CD8-positive, alpha-beta memory T cell (primary cell): Measurements from ENCODE around the gene CALHM4. TPM values are rescaled to one million over a fixed set of nuclear protein-coding genes. Genes with fewer than 3 reads are reported as not detected.

Experiments used
- CTCF ChIA-PET: fragments of 350-600 bp; sonication (Branson Sonifier 250); formaldehyde crosslinking; loops from one replicate; lab custom pipeline; 2021; ENCODE audit warnings: antibody characterized with exemption; lab: Charles Lee
- POLR2A ChIA-PET: fragments of 350-600 bp; sonication (Branson Sonifier 250); formaldehyde crosslinking; loops from one replicate; lab custom pipeline; 2021; ENCODE audit warnings: antibody characterized with exemption; lab: Charles Lee
- DNase-seq, 5 donors: peaks; one replicate each; pipeline versions ENCODE4 v3.0.0 to v3.0.0-alpha.2; 2020 to 2022; ENCODE audit warnings: mixed read lengths in 1 of 5
- H3K27ac ChIP-seq: one replicate; pipeline ENCODE4 v1.7.0; 2013; ENCODE audit warnings: low read depth, mild to moderate bottlenecking, low read length, moderate library complexity
- H3K27me3 ChIP-seq: 2 replicates; pipeline ENCODE4 v1.7.0; 2013; ENCODE audit warnings: low read length, mild to moderate bottlenecking; ENCODE audit not compliant: insufficient read depth, poor library complexity, severe bottlenecking
- H3K36me3 ChIP-seq: 2 replicates; pipeline ENCODE4 v1.7.0; 2013; ENCODE audit warnings: mild to moderate bottlenecking, low read length, moderate library complexity; ENCODE audit not compliant: insufficient read depth
- H3K4me1 ChIP-seq: 2 replicates; pipeline ENCODE4 v1.7.0; 2013; ENCODE audit warnings: mild to moderate bottlenecking, low read length, moderate library complexity; ENCODE audit not compliant: insufficient read depth
- H3K4me3 ChIP-seq: 2 replicates; pipeline ENCODE4 v1.7.0; 2013; ENCODE audit warnings: mild to moderate bottlenecking, low read length
- H3K9me3 ChIP-seq: 2 replicates; pipeline ENCODE4 v1.7.0; 2013; ENCODE audit warnings: mild to moderate bottlenecking, low read length
- H3K27ac Mint-ChIP-seq, 8 donors: one replicate each; pipeline ENCODE4 v1.8.0; 2020 to 2021; ENCODE audit warnings: mixed read lengths in 8 of 8, mild to moderate bottlenecking in 6 of 8, inconsistent platforms in 3 of 8, moderate library complexity in 3 of 8
- H3K27me3 Mint-ChIP-seq, 2 donors: one replicate each; pipeline ENCODE4 v1.8.0; 2020 to 2021; ENCODE audit warnings: mixed read lengths in 2 of 2, mild to moderate bottlenecking in 1 of 2, moderate library complexity in 1 of 2
- H3K36me3 Mint-ChIP-seq, 3 donors: one replicate each; pipeline ENCODE4 v1.8.0; 2020 to 2021; ENCODE audit warnings: mixed read lengths in 3 of 3, inconsistent platforms in 1 of 3, mild to moderate bottlenecking in 1 of 3
- H3K4me1 Mint-ChIP-seq, 3 donors: one replicate each; pipeline ENCODE4 v1.8.0; 2020 to 2021; ENCODE audit warnings: mixed read lengths in 3 of 3, inconsistent platforms in 1 of 3, mild to moderate bottlenecking in 1 of 3
- H3K4me3 Mint-ChIP-seq, 7 donors: one replicate each; pipeline ENCODE4 v1.8.0; 2020 to 2021; ENCODE audit warnings: mixed read lengths in 7 of 7, mild to moderate bottlenecking in 6 of 7, moderate library complexity in 4 of 7, inconsistent platforms in 2 of 7
- H3K9me3 Mint-ChIP-seq, 5 donors: one replicate each; pipeline ENCODE4 v1.8.0; 2020 to 2022; ENCODE audit warnings: mixed read lengths in 5 of 5, mild to moderate bottlenecking in 3 of 5, moderate library complexity in 2 of 5, inconsistent platforms in 1 of 5
- polyA plus RNA-seq: library from polyadenylated mRNA; unstranded; fragments of 300-500 nt; fragmentation: Illumina TruSeq; gene quantifications from one replicate; pipeline ENCODE4 v1.2.3, GENCODE V29; 2021
- total RNA-seq, 2 experiments: library from RNA; stranded (reverse); gene quantifications; one replicate each; pipeline ENCODE4 v1.2.3, GENCODE V29; 2021

Gene CALHM4
- total and polyA plus RNA-seq, 3 experiments from 2014 or later: not detected

DNA sequence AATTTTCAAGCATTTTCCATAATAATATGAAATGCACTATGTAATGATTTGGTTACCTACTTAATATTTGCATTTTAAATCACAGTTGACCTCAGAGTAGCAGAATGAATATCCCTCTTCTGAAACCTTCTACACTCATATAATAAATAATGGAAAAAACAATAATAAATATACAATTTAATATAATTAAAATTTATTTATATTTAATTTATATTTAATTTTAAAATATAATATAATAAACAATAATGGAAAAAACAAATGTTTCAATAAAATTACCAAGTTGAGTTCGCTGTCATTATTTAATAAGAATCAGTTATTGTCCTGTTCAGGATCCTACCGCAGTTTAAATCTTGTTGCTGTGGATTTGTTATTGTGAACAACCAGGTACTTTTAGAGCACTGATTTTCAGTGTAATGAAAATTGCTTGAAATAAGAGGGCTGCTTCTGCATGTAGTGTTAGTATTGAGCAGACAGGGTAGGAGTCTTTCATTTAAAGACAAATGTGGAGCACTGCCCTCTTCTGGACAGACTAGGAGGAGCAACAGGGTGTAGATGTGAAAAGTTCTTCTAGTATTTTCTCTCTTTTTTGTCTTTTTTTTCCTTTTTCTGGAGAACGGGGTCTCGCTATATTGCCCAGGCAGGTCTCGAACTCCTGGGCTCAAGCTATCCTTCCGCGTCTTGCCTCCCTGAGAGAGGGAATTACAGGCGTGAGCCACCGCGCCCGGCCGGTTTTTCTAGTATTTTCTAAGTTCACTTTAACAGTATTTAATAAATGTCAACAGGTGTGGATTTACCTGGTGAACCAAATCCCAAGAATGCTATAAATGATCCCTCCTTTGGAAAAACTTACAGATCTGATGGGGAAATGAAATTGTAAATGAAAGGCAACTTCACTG, 21.6 kb upstream of the CALHM4 start:
- peaks cover 14 to 46% of the 10 kb centered on the region in 2 donors for H3K27me3 Mint-ChIP-seq
- Histone ChIP-seq H3K27ac (no peak overlapping the region), H3K27me3 (peaks cover 9% of the 10 kb centered on the region), H3K36me3 (no peaks in the 10 kb centered on the region), H3K9me3 (no peaks in the 10 kb centered on the region), H3K4me1 (no peaks in the 10 kb centered on the region), H3K4me3 (no peak overlapping the region)
- no peak overlapping the region for H3K27ac Mint-ChIP-seq
- CTCF ChIA-PET: interaction anchor here (0.9 to 4.4 kb wide), 7 partner anchors 10 to 263 kb away, joined by 3 to 45 read pairs (median 8); no protein-coding TSS in a partner anchor
- H3K9me3 Mint-ChIP-seq: no peaks in the 10 kb centered on the region
- POLR2A ChIA-PET: no interaction called here
- no peak overlapping the region for H3K4me3 Mint-ChIP-seq
- DNase-seq: peak; percentile 24 to 72 (median 56)
- H3K36me3 Mint-ChIP-seq: no peaks in the 10 kb centered on the region
- peaks cover 0 to 3% (median 0%) of the 10 kb centered on the region in 3 donors for H3K4me1 Mint-ChIP-seq

GRCh38 chr6:116533233-116533957, 20.2 kb upstream of the CALHM4 start:
- Histone ChIP-seq H3K27ac (no peak overlapping the region), H3K4me1 (no peaks in the 10 kb centered on the region), H3K4me3 (no peak overlapping the region), H3K36me3 (no peaks in the 10 kb centered on the region), H3K27me3 (peaks cover 9% of the 10 kb centered on the region), H3K9me3 (no peaks in the 10 kb centered on the region)
- no peak overlapping the region for H3K4me3 Mint-ChIP-seq
- H3K4me1 Mint-ChIP-seq: peaks cover 0 to 3% (median 0%) of the 10 kb centered on the region in 3 donors
- peak overlapping the region in 1 of 8 donors; percentile 49 for H3K27ac Mint-ChIP-seq
- CTCF ChIA-PET: interaction anchor here (0.9 to 4.4 kb wide), 11 partner anchors 8 to 264 kb away, joined by 3 to 45 read pairs (median 5); partner anchors contain the start of gene TSPYL1
- no peaks in the 10 kb centered on the region for H3K36me3 Mint-ChIP-seq
- POLR2A ChIA-PET: no interaction called here
- DNase-seq: no peak
- no peaks in the 10 kb centered on the region for H3K9me3 Mint-ChIP-seq
- H3K27me3 Mint-ChIP-seq: peaks cover 14 to 37% of the 10 kb centered on the region in 2 donors

DNA sequence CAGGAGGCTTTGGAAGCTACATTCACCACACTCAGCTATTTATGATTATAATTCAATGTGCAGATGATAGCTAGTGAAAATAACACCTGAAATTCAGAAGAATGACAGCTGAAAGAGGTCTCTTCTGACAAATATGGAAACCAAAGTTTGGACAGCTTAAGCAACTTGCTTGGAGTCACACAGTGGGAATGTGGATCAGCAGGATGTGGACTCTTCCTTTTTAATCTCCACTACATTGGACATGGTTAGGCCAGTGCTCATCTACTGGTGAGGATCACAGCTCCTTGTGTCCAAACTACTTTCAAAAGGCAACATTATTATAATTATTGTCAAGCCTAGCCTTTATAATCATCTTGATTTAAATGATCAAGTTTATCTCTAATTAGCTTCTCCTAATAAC, 18.4 kb upstream of the CALHM4 start:
- no peak for DNase-seq
- ChIA-PET CTCF (interaction anchor here (0.8 to 4.4 kb wide), 9 partner anchors 8 to 263 kb away, joined by 3 to 45 read pairs (median 3); partner anchors contain the start of gene TSPYL1), POLR2A (no interaction called here)
- Mint-ChIP-seq H3K27me3 (peaks cover 13 to 33% of the 10 kb centered on the region in 2 donors), H3K9me3 (no peaks in the 10 kb centered on the region), H3K4me3 (no peak overlapping the region), H3K36me3 (no peaks in the 10 kb centered on the region), H3K27ac (no peak overlapping the region), H3K4me1 (peaks cover 0 to 3% (median 0%) of the 10 kb centered on the region in 3 donors)
- peaks cover 11% of the 10 kb centered on the region for H3K27me3 ChIP-seq
- no peaks in the 10 kb centered on the region for H3K9me3 ChIP-seq
- H3K4me3 ChIP-seq: no peak overlapping the region
- H3K36me3 ChIP-seq: no peaks in the 10 kb centered on the region
- no peak overlapping the region for H3K27ac ChIP-seq
- no peaks in the 10 kb centered on the region for H3K4me1 ChIP-seq

GRCh38 chr6:116536216-116536621, 17.3 kb upstream of the CALHM4 start:
- Mint-ChIP-seq H3K36me3 (no peaks in the 10 kb centered on the region), H3K27me3 (peaks cover 11 to 37% of the 10 kb centered on the region in 2 donors), H3K4me1 (peaks cover 0 to 3% (median 0%) of the 10 kb centered on the region in 3 donors), H3K27ac (no peak overlapping the region), H3K4me3 (no peak overlapping the region), H3K9me3 (no peaks in the 10 kb centered on the region)
- Histone ChIP-seq H3K27me3 (peaks cover 11% of the 10 kb centered on the region), H3K9me3 (no peaks in the 10 kb centered on the region), H3K27ac (no peak overlapping the region), H3K4me3 (no peak overlapping the region), H3K4me1 (no peaks in the 10 kb centered on the region), H3K36me3 (no peaks in the 10 kb centered on the region)
- ChIA-PET CTCF (interaction anchor here (4.4 kb wide), 1 partner anchor 248 kb away, joined by 45 read pairs; no protein-coding TSS in a partner anchor), POLR2A (no interaction called here)
- DNase-seq: peak in 2 of 5 donors; percentile 40 to 47

DNA sequence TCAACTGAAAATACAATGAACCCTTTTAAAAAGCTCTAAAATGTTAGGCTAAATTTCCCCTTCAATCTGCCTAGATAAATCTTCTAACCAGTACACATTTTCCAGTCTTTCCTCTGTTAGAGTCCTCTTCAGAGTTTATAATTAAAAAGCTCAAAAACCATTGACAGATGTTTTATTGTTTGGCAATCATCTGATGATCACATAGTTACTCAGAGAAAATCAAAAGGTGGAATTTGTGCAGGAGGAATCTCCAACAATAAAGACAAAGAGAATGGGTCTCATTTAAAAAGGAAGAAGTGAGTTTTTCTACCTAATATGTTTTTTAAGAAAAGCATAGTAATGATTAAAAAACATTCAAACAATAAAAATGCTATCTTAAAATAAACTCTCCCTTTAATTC, 11.1 kb upstream of the CALHM4 start:
- Mint-ChIP-seq H3K27me3 (peaks cover 7 to 47% of the 10 kb centered on the region in 2 donors), H3K27ac (no peak overlapping the region), H3K4me3 (no peak overlapping the region), H3K4me1 (no peaks in the 10 kb centered on the region), H3K36me3 (no peaks in the 10 kb centered on the region), H3K9me3 (no peaks in the 10 kb centered on the region)
- H3K27me3 ChIP-seq: peaks cover 5% of the 10 kb centered on the region
- H3K4me3 ChIP-seq: no peak overlapping the region
- no peaks in the 10 kb centered on the region for H3K36me3 ChIP-seq
- CTCF ChIA-PET: interaction anchor here (1.0 to 1.8 kb wide), 2 partner anchors 10 to 255 kb away, joined by 3 to 9 read pairs; no protein-coding TSS in a partner anchor
- POLR2A ChIA-PET: interaction anchor here (1.1 kb wide), 1 partner anchor 28 kb away, joined by 5 read pairs; the partner anchor contains the start of gene RWDD1
- no peak overlapping the region for H3K27ac ChIP-seq
- no peaks in the 10 kb centered on the region for H3K4me1 ChIP-seq
- no peak for DNase-seq
- H3K9me3 ChIP-seq: no peaks in the 10 kb centered on the region

DNA sequence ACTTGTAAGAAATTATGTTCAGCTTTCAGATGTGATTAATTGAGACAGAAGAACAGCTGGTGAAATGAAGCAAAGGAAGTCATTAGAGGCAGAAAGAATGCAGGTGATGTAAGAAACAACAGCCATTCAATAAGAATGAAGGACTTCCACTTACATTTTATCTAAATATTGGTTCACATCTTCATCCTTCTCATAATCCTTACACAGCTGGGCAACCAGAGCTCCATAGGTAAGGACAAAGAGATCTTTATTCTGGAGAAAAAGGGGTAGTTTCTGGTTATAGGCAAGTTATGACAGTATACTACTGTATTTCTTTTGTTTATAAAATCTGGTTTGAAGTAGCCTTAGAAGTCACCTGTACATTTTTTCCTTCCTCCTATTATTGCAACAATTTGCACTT, 10.4 kb upstream of the CALHM4 start:
- no peaks in the 10 kb centered on the region for H3K4me1 ChIP-seq
- Mint-ChIP-seq H3K4me3 (no peak overlapping the region), H3K9me3 (no peaks in the 10 kb centered on the region), H3K36me3 (no peaks in the 10 kb centered on the region), H3K27me3 (peaks cover 7 to 47% of the 10 kb centered on the region in 2 donors), H3K4me1 (no peaks in the 10 kb centered on the region), H3K27ac (no peak overlapping the region)
- H3K36me3 ChIP-seq: no peaks in the 10 kb centered on the region
- POLR2A ChIA-PET: no interaction called here
- CTCF ChIA-PET: no interaction called here
- H3K4me3 ChIP-seq: no peak overlapping the region
- no peak for DNase-seq
- peaks cover 5% of the 10 kb centered on the region for H3K27me3 ChIP-seq
- H3K9me3 ChIP-seq: no peaks in the 10 kb centered on the region
- no peak overlapping the region for H3K27ac ChIP-seq

- Histone ChIP-seq H3K27ac (no peak within 1 kb of the TSS), H3K4me1 (no peaks in the 10 kb centered on the region), H3K9me3 (no peaks in the 10 kb centered on the region), H3K4me3 (no peak within 1 kb of the TSS), H3K36me3 (no peaks in the 10 kb centered on the region), H3K27me3 (no peaks in the 10 kb centered on the region)
- ChIA-PET CTCF (no interaction called here), POLR2A (no interaction called here)
- Mint-ChIP-seq H3K27me3 (peaks cover 4 to 42% of the 10 kb centered on the region in 2 donors), H3K4me1 (no peaks in the 10 kb centered on the region), H3K27ac (no peak within 1 kb of the TSS), H3K36me3 (no peaks in the 10 kb centered on the region), H3K9me3 (no peaks in the 10 kb centered on the region), H3K4me3 (no peak within 1 kb of the TSS)
- DNase-seq: no peak
Observed at GRCh38 chr6:116545651-116546050, 7.9 kb upstream of the CALHM4 start, which contains the start of gene TRAPPC3L. Gene TRAPPC3L (minus strand): TSS chr6:116545684. CDS start chr6:116545514, 170 bp downstream.
